Keratinocyte (primary cell): ENCODE measurements around the gene STRA6.

Source experiments
- EZH2 ChIP-seq: IDR thresholded peaks from one replicate; pipeline ENCODE4 v1.6.1; 2012; ENCODE audit warnings: inconsistent platforms, mild to moderate bottlenecking, low read length, moderate library complexity
- TF ChIP-seq, protein P1 (sequence below), 3 experiments: IDR thresholded peaks in 1 of 3; conservative IDR thresholded peaks in 1 of 3; optimal IDR thresholded peaks in 1 of 3; 2 replicates in 2 of 3; 3 replicates in 1 of 3; pipeline versions ENCODE3 to v1.5.1; 2011; ENCODE audit warnings: low read length in 3 of 3, mild to moderate bottlenecking in 3 of 3, moderate library complexity in 2 of 3, control low read depth in 1 of 3, inconsistent platforms in 1 of 3; ENCODE audit not compliant: insufficient read depth in 2 of 3; ENCODE audit errors: extremely low read depth in 1 of 3

DNA sequence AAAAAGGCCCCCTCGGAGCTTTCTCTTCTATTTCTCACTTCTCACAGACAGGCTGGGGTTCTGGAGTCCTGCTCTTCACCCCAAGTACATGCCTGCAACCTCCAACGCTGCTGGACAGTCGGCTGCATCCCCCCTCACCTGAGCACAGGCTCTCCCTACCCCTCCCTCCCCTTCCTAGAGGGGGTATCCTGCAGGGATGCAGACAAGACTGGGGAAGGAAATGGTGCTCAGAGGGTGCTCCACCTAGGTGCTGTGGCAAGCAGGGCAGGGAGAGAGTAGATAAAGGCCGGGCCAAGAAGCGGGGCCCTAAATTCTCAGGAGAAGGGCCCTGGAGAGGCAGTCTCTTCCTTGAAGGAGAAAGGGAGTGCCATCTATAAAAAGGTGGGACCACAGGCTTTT lies 7.0 kb upstream of the STRA6 start:
- TF ChIP-seq, protein P1, sequence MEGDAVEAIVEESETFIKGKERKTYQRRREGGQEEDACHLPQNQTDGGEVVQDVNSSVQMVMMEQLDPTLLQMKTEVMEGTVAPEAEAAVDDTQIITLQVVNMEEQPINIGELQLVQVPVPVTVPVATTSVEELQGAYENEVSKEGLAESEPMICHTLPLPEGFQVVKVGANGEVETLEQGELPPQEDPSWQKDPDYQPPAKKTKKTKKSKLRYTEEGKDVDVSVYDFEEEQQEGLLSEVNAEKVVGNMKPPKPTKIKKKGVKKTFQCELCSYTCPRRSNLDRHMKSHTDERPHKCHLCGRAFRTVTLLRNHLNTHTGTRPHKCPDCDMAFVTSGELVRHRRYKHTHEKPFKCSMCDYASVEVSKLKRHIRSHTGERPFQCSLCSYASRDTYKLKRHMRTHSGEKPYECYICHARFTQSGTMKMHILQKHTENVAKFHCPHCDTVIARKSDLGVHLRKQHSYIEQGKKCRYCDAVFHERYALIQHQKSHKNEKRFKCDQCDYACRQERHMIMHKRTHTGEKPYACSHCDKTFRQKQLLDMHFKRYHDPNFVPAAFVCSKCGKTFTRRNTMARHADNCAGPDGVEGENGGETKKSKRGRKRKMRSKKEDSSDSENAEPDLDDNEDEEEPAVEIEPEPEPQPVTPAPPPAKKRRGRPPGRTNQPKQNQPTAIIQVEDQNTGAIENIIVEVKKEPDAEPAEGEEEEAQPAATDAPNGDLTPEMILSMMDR (optimal IDR thresholded peaks at IDR 0.05 in 1 of 3, IDR thresholded peaks at IDR 0.05 in 1 of 3, conservative IDR thresholded peaks at IDR 0.05 in 1 of 3; ENCODE audit: extremely low read depth in 1 of 3, insufficient read depth in 2 of 3, low read length in 3 of 3): no peak
- TF ChIP-seq EZH2: no peak
